PC-3 (cell line): ENCODE results near the gene PNPT1.

Experiments
- EZH2 ChIP-seq: fragments of 300-600 bp; sonication (generic); IDR thresholded peaks from one replicate; pipeline ENCODE4 v1.6.1; 2017; ENCODE audit warnings: antibody characterized with exemption, mild to moderate bottlenecking, low read length; ENCODE audit not compliant: unreplicated experiment
- EZH2phosphoT487 ChIP-seq: fragments of 300-600 bp; sonication (generic); IDR thresholded peaks from 2 replicates; pipeline ENCODE4 v1.6.1; 2018; ENCODE audit warnings: mild to moderate bottlenecking, antibody characterized with exemption, low read length, borderline replicate concordance
- TF ChIP-seq, protein P1 (sequence below): fragments of 300-600 bp; sonication (generic); conservative IDR thresholded peaks from 2 replicates; pipeline ENCODE4 v1.5.1; 2017; ENCODE audit warnings: antibody characterized with exemption, low read depth, mild to moderate bottlenecking, low read length

DNA sequence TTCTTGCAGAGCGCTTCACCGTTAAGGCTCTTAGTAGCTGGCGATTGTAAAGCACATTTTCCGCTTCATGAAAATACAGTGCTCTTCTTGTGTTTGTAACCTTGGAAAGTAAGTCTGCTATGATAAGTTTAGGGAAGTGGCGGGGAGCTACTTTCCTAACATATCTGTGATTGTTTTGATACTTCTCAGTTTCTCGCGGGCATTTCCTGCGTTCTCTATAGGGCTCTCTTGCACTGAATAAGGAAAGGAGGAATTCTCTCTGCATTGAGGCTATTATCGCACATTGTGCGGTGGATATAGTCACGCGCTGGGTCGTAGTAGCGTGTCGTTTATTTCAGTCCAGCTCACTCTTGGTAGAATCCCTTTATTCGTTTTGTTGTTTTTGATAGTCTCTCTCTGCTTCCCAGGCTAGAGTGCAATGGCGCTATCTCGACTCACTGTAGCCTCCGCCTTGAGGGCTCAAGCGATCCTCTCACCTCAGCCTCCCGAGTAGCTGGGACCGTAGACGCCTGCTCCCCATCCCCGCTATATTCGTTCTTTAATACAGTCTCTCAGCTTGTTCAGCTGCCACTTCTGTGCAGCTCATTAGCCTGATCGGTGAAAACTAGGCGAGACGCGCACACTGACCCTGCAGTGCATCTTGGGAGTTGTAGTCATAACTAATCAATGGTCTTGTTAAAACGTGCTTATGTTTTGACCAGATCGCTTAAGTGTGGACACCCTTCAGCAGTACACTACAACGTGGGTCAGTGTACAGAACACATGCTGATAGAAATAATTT lies 75.2 kb downstream of the PNPT1 start:
- TF ChIP-seq, protein P1, sequence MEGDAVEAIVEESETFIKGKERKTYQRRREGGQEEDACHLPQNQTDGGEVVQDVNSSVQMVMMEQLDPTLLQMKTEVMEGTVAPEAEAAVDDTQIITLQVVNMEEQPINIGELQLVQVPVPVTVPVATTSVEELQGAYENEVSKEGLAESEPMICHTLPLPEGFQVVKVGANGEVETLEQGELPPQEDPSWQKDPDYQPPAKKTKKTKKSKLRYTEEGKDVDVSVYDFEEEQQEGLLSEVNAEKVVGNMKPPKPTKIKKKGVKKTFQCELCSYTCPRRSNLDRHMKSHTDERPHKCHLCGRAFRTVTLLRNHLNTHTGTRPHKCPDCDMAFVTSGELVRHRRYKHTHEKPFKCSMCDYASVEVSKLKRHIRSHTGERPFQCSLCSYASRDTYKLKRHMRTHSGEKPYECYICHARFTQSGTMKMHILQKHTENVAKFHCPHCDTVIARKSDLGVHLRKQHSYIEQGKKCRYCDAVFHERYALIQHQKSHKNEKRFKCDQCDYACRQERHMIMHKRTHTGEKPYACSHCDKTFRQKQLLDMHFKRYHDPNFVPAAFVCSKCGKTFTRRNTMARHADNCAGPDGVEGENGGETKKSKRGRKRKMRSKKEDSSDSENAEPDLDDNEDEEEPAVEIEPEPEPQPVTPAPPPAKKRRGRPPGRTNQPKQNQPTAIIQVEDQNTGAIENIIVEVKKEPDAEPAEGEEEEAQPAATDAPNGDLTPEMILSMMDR = no peak
- no peak for TF ChIP-seq EZH2
- TF ChIP-seq EZH2phosphoT487 = no peak
